ENCODE measurements around the gene SERPINA7.
"Not testable (repeated sequence)": the region's sequence is repeated elsewhere in the genome, so short reads cannot be mapped to it uniquely, and the experiment has no call there.

The SERPINA7 gene

GRCh38 chrX:106038625-106039024, at the start of gene SERPINA7:
SERPINA7 (minus strand) TSS chrX:106038727; CDS start chrX:106037058, 1,669 bp downstream.
- DNase-seq: no peak

- no peak for DNase-seq
Measured at GRCh38 chrX:106069048-106069447, 30.5 kb upstream of the SERPINA7 start.

GRCh38 chrX:106050054-106050453, 11.5 kb upstream of the SERPINA7 start:
- no peak for DNase-seq

- DNase-seq: no peak
Measured at GRCh38 chrX:106042296-106042695, 3.8 kb upstream of the SERPINA7 start.

GRCh38 chrX:106040861-106041260, 2.3 kb upstream of the SERPINA7 start:
- no peak for DNase-seq

GRCh38 chrX:106039920-106040319, 1.4 kb upstream of the SERPINA7 start:
- no peak for DNase-seq

- DNase-seq: no peak
Measured at GRCh38 chrX:106037835-106038473, 573 bp downstream of the SERPINA7 start.

- no peak for DNase-seq
Measured at GRCh38 chrX:106036716-106037115, 1.8 kb downstream of the SERPINA7 start.

GRCh38 chrX:106035064-106035463, 3.5 kb downstream of the SERPINA7 start:
- DNase-seq: no peak

- DNase-seq: no peak
Measured at GRCh38 chrX:106023947-106024346, 14.6 kb downstream of the SERPINA7 start.

GRCh38 chrX:106022238-106022637, 16.3 kb downstream of the SERPINA7 start:
- DNase-seq: no peak

- DNase-seq: no peak
Measured at GRCh38 chrX:106014119-106014775, 24.3 kb downstream of the SERPINA7 start.

- no peak for DNase-seq
Measured at GRCh38 chrX:106009145-106009544, 29.4 kb downstream of the SERPINA7 start.

GRCh38 chrX:106007815-106008214, 30.7 kb downstream of the SERPINA7 start:
- no peak for DNase-seq

GRCh38 chrX:106005684-106006083, 32.8 kb downstream of the SERPINA7 start:
- DNase-seq: no peak

- not testable (repeated sequence) for DNase-seq
Measured at GRCh38 chrX:106000609-106001008, 37.9 kb downstream of the SERPINA7 start.

GRCh38 chrX:106000203-106000602, 38.3 kb downstream of the SERPINA7 start:
- no peak for DNase-seq

GRCh38 chrX:105999294-105999693, 39.2 kb downstream of the SERPINA7 start:
- no peak for DNase-seq

GRCh38 chrX:105988487-105988886, 50.0 kb downstream of the SERPINA7 start:
- DNase-seq: not testable (repeated sequence)

Data from GOT3 (cell line).